ENCODE data around the gene VANGL1.

GRCh38 chr1:115692224-115692623 lies 50.5 kb downstream of the VANGL1 start:
- TF ChIP-seq CTCF (IDR thresholded peaks at IDR 0.05; ENCODE audit: low read depth, low read length): no peak
- no peak for TF ChIP-seq EZH2phosphoT487 (IDR thresholded peaks at IDR 0.05; ENCODE audit: low read depth)
